HG02943 (cell line): ENCODE results near the gene EGFLAM.

Experiments
- ATAC-seq: cut with Tn5 transposase; IDR thresholded peaks from one replicate; pipeline ENCODE4 v1.9.1; 2021; ENCODE audit warnings: mild to moderate bottlenecking, low read depth, moderate library complexity; ENCODE audit not compliant: unreplicated experiment

Gene EGFLAM

GRCh38 chr5:38465702-38466423 is 207.5 kb downstream of the EGFLAM start:
- no peak for ATAC-seq

- ATAC-seq, result no peak
Observed at GRCh38 chr5:38466424-38467189, 208.2 kb downstream of the EGFLAM start.

- no peak for ATAC-seq
Observed at GRCh38 chr5:38467353-38468040, 209.1 kb downstream of the EGFLAM start.

GRCh38 chr5:38468202-38468673 is 209.9 kb downstream of the EGFLAM start:
- ATAC-seq, result no peak

- ATAC-seq, result no peak
Observed at GRCh38 chr5:38468978-38469706, 210.8 kb downstream of the EGFLAM start.

GRCh38 chr5:38469707-38470267 is 211.4 kb downstream of the EGFLAM start:
- no peak for ATAC-seq

- ATAC-seq, result no peak
Observed at GRCh38 chr5:38471709-38472108, 213.3 kb downstream of the EGFLAM start.

- ATAC-seq, result no peak
Observed at GRCh38 chr5:38472541-38472940, 214.2 kb downstream of the EGFLAM start.

- ATAC-seq, result no peak
Observed at GRCh38 chr5:38473008-38473407, 214.6 kb downstream of the EGFLAM start.

- no peak for ATAC-seq
Observed at GRCh38 chr5:38478166-38478565, 219.8 kb downstream of the EGFLAM start.

- ATAC-seq, result no peak
Observed at GRCh38 chr5:38478878-38479277, 220.5 kb downstream of the EGFLAM start.

GRCh38 chr5:38479315-38479904 is 221.1 kb downstream of the EGFLAM start:
- no peak for ATAC-seq

GRCh38 chr5:38483805-38484398 is 225.5 kb downstream of the EGFLAM start:
- no peak for ATAC-seq

GRCh38 chr5:38494175-38494574 is 235.8 kb downstream of the EGFLAM start:
- ATAC-seq, result no peak

GRCh38 chr5:38494763-38495162 is 236.4 kb downstream of the EGFLAM start:
- ATAC-seq, result no peak

GRCh38 chr5:38497946-38498345 is 239.6 kb downstream of the EGFLAM start:
- no peak for ATAC-seq

- no peak for ATAC-seq
Observed at GRCh38 chr5:38500573-38501260, 242.4 kb downstream of the EGFLAM start.

GRCh38 chr5:38506302-38506701 is 247.9 kb downstream of the EGFLAM start:
- no peak for ATAC-seq

- no peak for ATAC-seq
Observed at GRCh38 chr5:38509185-38509584, 250.8 kb downstream of the EGFLAM start.
